22Rv1 (cell line): ENCODE measurements around the gene MIP.

ENCODE experiments used
- ZFX ChIP-seq: fragments of 450-650 bp; IDR thresholded peaks from 2 replicates; pipeline ENCODE4 v1.6.1; 2017; ENCODE audit warnings: antibody characterized with exemption, borderline replicate concordance
- TF ChIP-seq, protein P1 (sequence below): fragments of 450-650 bp; IDR thresholded peaks from 2 replicates; pipeline ENCODE4 v1.5.1; 2017; ENCODE audit warnings: mild to moderate bottlenecking

DNA sequence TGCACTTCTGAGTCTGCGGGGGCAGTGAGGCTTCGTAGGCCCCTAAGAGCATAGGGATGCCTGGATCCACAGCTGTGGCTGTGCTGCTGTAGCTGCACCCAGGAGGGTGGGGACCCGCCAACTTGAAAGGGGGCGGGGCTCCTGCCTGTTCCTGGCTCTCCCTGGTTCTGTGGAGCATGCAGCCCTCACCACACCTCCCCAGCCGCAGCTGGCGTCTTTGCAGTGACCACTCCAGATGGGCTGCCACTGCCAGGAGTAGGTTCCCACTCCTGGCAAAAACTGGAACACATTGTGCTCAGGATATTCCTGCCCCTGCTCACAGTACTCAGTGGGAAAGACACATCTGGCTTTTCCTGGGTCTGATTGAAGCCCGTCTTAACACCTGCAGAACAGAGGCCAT, 41.1 kb downstream of the MIP start:
- TF ChIP-seq, protein P1, sequence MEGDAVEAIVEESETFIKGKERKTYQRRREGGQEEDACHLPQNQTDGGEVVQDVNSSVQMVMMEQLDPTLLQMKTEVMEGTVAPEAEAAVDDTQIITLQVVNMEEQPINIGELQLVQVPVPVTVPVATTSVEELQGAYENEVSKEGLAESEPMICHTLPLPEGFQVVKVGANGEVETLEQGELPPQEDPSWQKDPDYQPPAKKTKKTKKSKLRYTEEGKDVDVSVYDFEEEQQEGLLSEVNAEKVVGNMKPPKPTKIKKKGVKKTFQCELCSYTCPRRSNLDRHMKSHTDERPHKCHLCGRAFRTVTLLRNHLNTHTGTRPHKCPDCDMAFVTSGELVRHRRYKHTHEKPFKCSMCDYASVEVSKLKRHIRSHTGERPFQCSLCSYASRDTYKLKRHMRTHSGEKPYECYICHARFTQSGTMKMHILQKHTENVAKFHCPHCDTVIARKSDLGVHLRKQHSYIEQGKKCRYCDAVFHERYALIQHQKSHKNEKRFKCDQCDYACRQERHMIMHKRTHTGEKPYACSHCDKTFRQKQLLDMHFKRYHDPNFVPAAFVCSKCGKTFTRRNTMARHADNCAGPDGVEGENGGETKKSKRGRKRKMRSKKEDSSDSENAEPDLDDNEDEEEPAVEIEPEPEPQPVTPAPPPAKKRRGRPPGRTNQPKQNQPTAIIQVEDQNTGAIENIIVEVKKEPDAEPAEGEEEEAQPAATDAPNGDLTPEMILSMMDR = no peak
- TF ChIP-seq ZFX = no peak
